Activated CD4-positive, CD25-positive, alpha-beta regulatory T cell (primary cell): ENCODE data around the gene LDHA.

Experiments used
- DNase-seq, 4 experiments: peaks; one replicate each; lab custom pipeline; 2025; lab: John Stamatoyannopoulos, UW

LDHA gene

GRCh38 chr11:18394275-18394927 lies at the start of gene LDHA:
LDHA (plus strand) TSS chr11:18394563; CDS start chr11:18396843, 2,280 bp downstream.
- DNase-seq, result peak; percentile 98 to 99 (median 99)

GRCh38 chr11:18347471-18348125 lies 46.8 kb upstream of the LDHA start:
- DNase-seq, result no peak

GRCh38 chr11:18352581-18352980 lies 41.8 kb upstream of the LDHA start:
- DNase-seq, result no peak

GRCh38 chr11:18358646-18359045 lies 35.7 kb upstream of the LDHA start:
- no peak for DNase-seq

GRCh38 chr11:18361154-18361553 lies 33.2 kb upstream of the LDHA start:
- DNase-seq, result no peak

GRCh38 chr11:18364495-18365073 lies 29.8 kb upstream of the LDHA start:
- DNase-seq, result no peak

- no peak for DNase-seq
Observed at GRCh38 chr11:18365741-18366140, 28.6 kb upstream of the LDHA start.

- DNase-seq, result no peak
Observed at GRCh38 chr11:18366286-18366685, 28.1 kb upstream of the LDHA start.

GRCh38 chr11:18367431-18367830 lies 26.9 kb upstream of the LDHA start:
- DNase-seq, result no peak

- DNase-seq, result no peak
Observed at GRCh38 chr11:18368221-18368620, 26.1 kb upstream of the LDHA start.

GRCh38 chr11:18369398-18369797 lies 25.0 kb upstream of the LDHA start:
- DNase-seq, result no peak

GRCh38 chr11:18371279-18371678 lies 23.1 kb upstream of the LDHA start:
- DNase-seq, result no peak

- DNase-seq, result no peak
Observed at GRCh38 chr11:18372201-18372600, 22.2 kb upstream of the LDHA start.

GRCh38 chr11:18374956-18375355 lies 19.4 kb upstream of the LDHA start:
- DNase-seq, result no peak

GRCh38 chr11:18375941-18376340 lies 18.4 kb upstream of the LDHA start:
- no peak for DNase-seq

- no peak for DNase-seq
Observed at GRCh38 chr11:18379201-18379600, 15.2 kb upstream of the LDHA start.

- peak; percentile 12 to 51 (median 28) for DNase-seq
Observed at GRCh38 chr11:18383388-18384156, 10.8 kb upstream of the LDHA start.

- DNase-seq, result no peak
Observed at GRCh38 chr11:18384157-18384641, 10.2 kb upstream of the LDHA start.

- no peak for DNase-seq
Observed at GRCh38 chr11:18390088-18390487, 4.3 kb upstream of the LDHA start.

GRCh38 chr11:18392434-18393321 lies 1.7 kb upstream of the LDHA start:
- no peak for DNase-seq

- no peak for DNase-seq
Observed at GRCh38 chr11:18393581-18394274, 635 bp upstream of the LDHA start.
